Duodenal mucosa (tissue), 2 donors: ENCODE results near the gene INHBA.

Experiments
- H3K27ac ChIP-seq: one replicate; pipeline ENCODE4 v1.7.0; 2013; ENCODE audit warnings: low read depth, low read length
- H3K27me3 ChIP-seq, 2 donors: one replicate each; pipeline ENCODE4 v1.7.0; 2013; ENCODE audit warnings: low read length in 2 of 2, control low read depth in 1 of 2; ENCODE audit not compliant: insufficient read depth in 2 of 2, control insufficient read depth in 1 of 2
- H3K36me3 ChIP-seq, 2 donors: one replicate each; pipeline ENCODE4 v1.7.0; 2013; ENCODE audit warnings: low read length in 2 of 2, control low read depth in 1 of 2; ENCODE audit not compliant: insufficient read depth in 2 of 2, control insufficient read depth in 1 of 2
- H3K4me1 ChIP-seq, 2 donors: one replicate each; pipeline ENCODE4 v1.7.0; 2013; ENCODE audit warnings: low read length in 2 of 2, control low read depth in 1 of 2; ENCODE audit not compliant: insufficient read depth in 2 of 2, control insufficient read depth in 1 of 2
- H3K4me3 ChIP-seq, 2 donors: one replicate each; pipeline ENCODE4 v1.7.0; 2013; ENCODE audit warnings: low read length in 2 of 2, low read depth in 1 of 2
- H3K9ac ChIP-seq, 2 donors: one replicate each; pipeline ENCODE4 v1.7.0; 2013; ENCODE audit warnings: low read length in 2 of 2, low read depth in 1 of 2
- H3K9me3 ChIP-seq, 2 donors: one replicate each; pipeline ENCODE4 v1.7.0; 2013; ENCODE audit warnings: low read length in 2 of 2, control low read depth in 1 of 2; ENCODE audit not compliant: control insufficient read depth in 1 of 2

INHBA gene

GRCh38 chr7:41702635-41703371 is at the start of gene INHBA:
Gene INHBA (minus strand): TSS chr7:41703090. CDS start chr7:41700374, 2,716 bp downstream.
- peaks cover 9 to 13% of the 10 kb centered on the region in 2 donors for H3K27me3 ChIP-seq
- H3K36me3 ChIP-seq = no peaks in the 10 kb centered on the region
- H3K4me3 ChIP-seq = no peak within 1 kb of the TSS
- H3K9ac ChIP-seq = no peak within 1 kb of the TSS
- no peaks in the 10 kb centered on the region for H3K9me3 ChIP-seq
- peaks cover 12 to 13% of the 10 kb centered on the region in 2 donors for H3K4me1 ChIP-seq
- H3K27ac ChIP-seq = no peak within 1 kb of the TSS

GRCh38 chr7:41752615-41753014 is 49.7 kb upstream of the INHBA start:
- H3K4me3 ChIP-seq = no peak overlapping the region
- peaks cover 5 to 9% of the 10 kb centered on the region in 2 donors for H3K9me3 ChIP-seq
- H3K36me3 ChIP-seq = no peaks in the 10 kb centered on the region
- no peak overlapping the region for H3K9ac ChIP-seq
- H3K4me1 ChIP-seq = no peaks in the 10 kb centered on the region
- no peaks in the 10 kb centered on the region for H3K27me3 ChIP-seq
- no peak overlapping the region for H3K27ac ChIP-seq

GRCh38 chr7:41750661-41751540 is 48.0 kb upstream of the INHBA start:
- Histone ChIP-seq H3K9me3 (peaks cover 0 to 4% of the 10 kb centered on the region in 2 donors), H3K4me1 (no peaks in the 10 kb centered on the region), H3K27me3 (no peaks in the 10 kb centered on the region), H3K27ac (no peak overlapping the region), H3K4me3 (no peak overlapping the region), H3K9ac (no peak overlapping the region), H3K36me3 (no peaks in the 10 kb centered on the region)

- Histone ChIP-seq H3K4me1 (no peaks in the 10 kb centered on the region), H3K27me3 (no peaks in the 10 kb centered on the region), H3K4me3 (no peak overlapping the region), H3K36me3 (no peaks in the 10 kb centered on the region), H3K9ac (no peak overlapping the region), H3K9me3 (no peaks in the 10 kb centered on the region), H3K27ac (no peak overlapping the region)
These were observed 45.1 kb upstream of the INHBA start for GRCh38 chr7:41747961-41748360.

- peaks cover 5 to 14% of the 10 kb centered on the region in 2 donors for H3K9me3 ChIP-seq
- H3K4me1 ChIP-seq = no peaks in the 10 kb centered on the region
- no peaks in the 10 kb centered on the region for H3K27me3 ChIP-seq
- no peak overlapping the region for H3K27ac ChIP-seq
- H3K4me3 ChIP-seq = no peak overlapping the region
- H3K9ac ChIP-seq = no peak overlapping the region
- no peaks in the 10 kb centered on the region for H3K36me3 ChIP-seq
These were observed 42.6 kb upstream of the INHBA start for GRCh38 chr7:41745451-41745850.

- no peak overlapping the region for H3K9ac ChIP-seq
- H3K27ac ChIP-seq = no peak overlapping the region
- H3K36me3 ChIP-seq = no peaks in the 10 kb centered on the region
- H3K27me3 ChIP-seq = no peaks in the 10 kb centered on the region
- no peaks in the 10 kb centered on the region for H3K4me1 ChIP-seq
- peaks cover 5 to 14% of the 10 kb centered on the region in 2 donors for H3K9me3 ChIP-seq
- H3K4me3 ChIP-seq = no peak overlapping the region
These were observed 41.3 kb upstream of the INHBA start for GRCh38 chr7:41744161-41744560.

GRCh38 chr7:41742401-41743020 is 39.6 kb upstream of the INHBA start:
- Histone ChIP-seq H3K27me3 (no peaks in the 10 kb centered on the region), H3K9ac (no peak overlapping the region), H3K4me3 (no peak overlapping the region), H3K4me1 (no peaks in the 10 kb centered on the region), H3K9me3 (peaks cover 5 to 14% of the 10 kb centered on the region in 2 donors), H3K36me3 (no peaks in the 10 kb centered on the region), H3K27ac (no peak overlapping the region)

- Histone ChIP-seq H3K4me3 (no peak overlapping the region), H3K36me3 (no peaks in the 10 kb centered on the region), H3K9me3 (peaks cover 5 to 14% of the 10 kb centered on the region in 2 donors), H3K27me3 (no peaks in the 10 kb centered on the region), H3K4me1 (no peaks in the 10 kb centered on the region), H3K27ac (no peak overlapping the region), H3K9ac (no peak overlapping the region)
These were observed 35.9 kb upstream of the INHBA start for GRCh38 chr7:41738806-41739205.

GRCh38 chr7:41738336-41738735 is 35.4 kb upstream of the INHBA start:
- Histone ChIP-seq H3K4me3 (no peak overlapping the region), H3K4me1 (no peaks in the 10 kb centered on the region), H3K36me3 (no peaks in the 10 kb centered on the region), H3K27me3 (no peaks in the 10 kb centered on the region), H3K27ac (no peak overlapping the region), H3K9me3 (peaks cover 5 to 14% of the 10 kb centered on the region in 2 donors), H3K9ac (no peak overlapping the region)

GRCh38 chr7:41735206-41735605 is 32.3 kb upstream of the INHBA start:
- H3K9me3 ChIP-seq = no peaks in the 10 kb centered on the region
- no peaks in the 10 kb centered on the region for H3K4me1 ChIP-seq
- no peak overlapping the region for H3K9ac ChIP-seq
- H3K36me3 ChIP-seq = no peaks in the 10 kb centered on the region
- H3K27me3 ChIP-seq = no peaks in the 10 kb centered on the region
- H3K27ac ChIP-seq = no peak overlapping the region
- H3K4me3 ChIP-seq = no peak overlapping the region
